ENCODE results near the gene STXBP6.

The STXBP6 gene

GRCh38 chr14:24992624-24993360 is 57.2 kb downstream of the STXBP6 start:
- H3K4me3 Mint-ChIP-seq, result no peak overlapping the region
- H3K27me3 Mint-ChIP-seq, result peaks cover 5% of the 10 kb centered on the region
- H3K4me1 Mint-ChIP-seq, result no peaks in the 10 kb centered on the region
- DNase-seq (no peak), ATAC-seq (no peak)
- no peak overlapping the region for H3K27ac Mint-ChIP-seq
- no peaks in the 10 kb centered on the region for H3K9me3 Mint-ChIP-seq
- H3K36me3 Mint-ChIP-seq (ENCODE audit: low read depth), result no peaks in the 10 kb centered on the region

GRCh38 chr14:24991821-24992220 is 58.1 kb downstream of the STXBP6 start:
- Mint-ChIP-seq H3K4me3 (no peak overlapping the region), H3K27ac (no peak overlapping the region), H3K4me1 (no peaks in the 10 kb centered on the region), H3K9me3 (no peaks in the 10 kb centered on the region), H3K27me3 (peaks cover 5% of the 10 kb centered on the region), H3K36me3 (ENCODE audit: low read depth) (no peaks in the 10 kb centered on the region)
- DNase-seq (no peak), ATAC-seq (no peak)

- H3K4me1 Mint-ChIP-seq, result no peaks in the 10 kb centered on the region
- H3K27me3 Mint-ChIP-seq, result peaks cover 4% of the 10 kb centered on the region
- H3K9me3 Mint-ChIP-seq, result no peaks in the 10 kb centered on the region
Observed at GRCh38 chr14:24991288-24991687, 58.7 kb downstream of the STXBP6 start.

GRCh38 chr14:24990773-24991172 is 59.2 kb downstream of the STXBP6 start:
- H3K27me3 Mint-ChIP-seq, result peaks cover 4% of the 10 kb centered on the region
- H3K4me1 Mint-ChIP-seq, result no peaks in the 10 kb centered on the region
- no peak for ATAC-seq
- H3K27ac Mint-ChIP-seq, result no peak overlapping the region
- H3K36me3 Mint-ChIP-seq (ENCODE audit: low read depth), result no peaks in the 10 kb centered on the region
- no peak overlapping the region for H3K4me3 Mint-ChIP-seq
- DNase-seq, result no peak
- no peaks in the 10 kb centered on the region for H3K9me3 Mint-ChIP-seq

More at GRCh38 chr14:24991288-24991687, 58.7 kb downstream of the STXBP6 start:
- no peak overlapping the region for H3K4me3 Mint-ChIP-seq
- H3K27ac Mint-ChIP-seq, result no peak overlapping the region
- no peaks in the 10 kb centered on the region for H3K36me3 Mint-ChIP-seq (ENCODE audit: low read depth)
- DNase-seq (no peak), ATAC-seq (no peak)

GRCh38 chr14:24990050-24990449 is 59.9 kb downstream of the STXBP6 start:
- H3K27ac Mint-ChIP-seq, result no peak overlapping the region
- peaks cover 6% of the 10 kb centered on the region for H3K27me3 Mint-ChIP-seq
- ATAC-seq (no peak), DNase-seq (no peak)
- no peaks in the 10 kb centered on the region for H3K36me3 Mint-ChIP-seq (ENCODE audit: low read depth)
- no peak overlapping the region for H3K4me3 Mint-ChIP-seq
- no peaks in the 10 kb centered on the region for H3K9me3 Mint-ChIP-seq
- H3K4me1 Mint-ChIP-seq, result no peaks in the 10 kb centered on the region

GRCh38 chr14:24988760-24989159 is 61.2 kb downstream of the STXBP6 start:
- Mint-ChIP-seq H3K4me1 (no peaks in the 10 kb centered on the region), H3K27ac (no peak overlapping the region), H3K36me3 (ENCODE audit: low read depth) (no peaks in the 10 kb centered on the region), H3K9me3 (no peaks in the 10 kb centered on the region), H3K4me3 (no peak overlapping the region), H3K27me3 (peaks cover 6% of the 10 kb centered on the region)
- DNase-seq (no peak), ATAC-seq (no peak)

- H3K27ac Mint-ChIP-seq, result no peak overlapping the region
- no peaks in the 10 kb centered on the region for H3K9me3 Mint-ChIP-seq
- no peak overlapping the region for H3K4me3 Mint-ChIP-seq
- no peak for ATAC-seq
- DNase-seq, result no peak
- H3K4me1 Mint-ChIP-seq, result no peaks in the 10 kb centered on the region
- peaks cover 6% of the 10 kb centered on the region for H3K27me3 Mint-ChIP-seq
- H3K36me3 Mint-ChIP-seq (ENCODE audit: low read depth), result no peaks in the 10 kb centered on the region
Observed at GRCh38 chr14:24986206-24986893, 63.6 kb downstream of the STXBP6 start.

GRCh38 chr14:24984846-24985589 is 64.9 kb downstream of the STXBP6 start:
- Mint-ChIP-seq H3K4me1 (no peaks in the 10 kb centered on the region), H3K9me3 (no peaks in the 10 kb centered on the region), H3K27me3 (peaks cover 6% of the 10 kb centered on the region), H3K36me3 (ENCODE audit: low read depth) (no peaks in the 10 kb centered on the region), H3K27ac (no peak overlapping the region), H3K4me3 (no peak overlapping the region)
- no peak for ATAC-seq
- DNase-seq, result no peak

GRCh38 chr14:24982472-24983155 is 67.3 kb downstream of the STXBP6 start:
- Mint-ChIP-seq H3K9me3 (no peaks in the 10 kb centered on the region), H3K27me3 (peaks cover 4% of the 10 kb centered on the region), H3K36me3 (ENCODE audit: low read depth) (no peaks in the 10 kb centered on the region), H3K4me1 (no peaks in the 10 kb centered on the region), H3K4me3 (no peak overlapping the region), H3K27ac (no peak overlapping the region)
- DNase-seq (no peak), ATAC-seq (no peak)

GRCh38 chr14:24979725-24980239 is 70.2 kb downstream of the STXBP6 start:
- ATAC-seq, result no peak

GRCh38 chr14:24978862-24979724 is 70.9 kb downstream of the STXBP6 start:
- no peak for ATAC-seq
- DNase-seq, result no peak
- no peak overlapping the region for H3K27ac Mint-ChIP-seq
- peaks cover 4% of the 10 kb centered on the region for H3K27me3 Mint-ChIP-seq
- H3K9me3 Mint-ChIP-seq, result no peaks in the 10 kb centered on the region
- H3K4me1 Mint-ChIP-seq, result no peaks in the 10 kb centered on the region
- H3K4me3 Mint-ChIP-seq, result no peak overlapping the region
- no peaks in the 10 kb centered on the region for H3K36me3 Mint-ChIP-seq (ENCODE audit: low read depth)

More at GRCh38 chr14:24979725-24980239, 70.2 kb downstream of the STXBP6 start:
- H3K36me3 Mint-ChIP-seq (ENCODE audit: low read depth), result no peaks in the 10 kb centered on the region
- no peak overlapping the region for H3K27ac Mint-ChIP-seq
- H3K4me1 Mint-ChIP-seq, result no peaks in the 10 kb centered on the region
- no peak overlapping the region for H3K4me3 Mint-ChIP-seq
- no peaks in the 10 kb centered on the region for H3K9me3 Mint-ChIP-seq
- peaks cover 2% of the 10 kb centered on the region for H3K27me3 Mint-ChIP-seq
- DNase-seq, result no peak

- Mint-ChIP-seq H3K36me3 (ENCODE audit: low read depth) (no peaks in the 10 kb centered on the region), H3K4me1 (no peaks in the 10 kb centered on the region), H3K4me3 (no peak overlapping the region), H3K27me3 (peaks cover 7% of the 10 kb centered on the region), H3K9me3 (no peaks in the 10 kb centered on the region), H3K27ac (no peak overlapping the region)
- DNase-seq (no peak), ATAC-seq (no peak)
Observed at GRCh38 chr14:24976602-24977001, 73.3 kb downstream of the STXBP6 start.

GRCh38 chr14:24975393-24975792 is 74.6 kb downstream of the STXBP6 start:
- no peak overlapping the region for H3K4me3 Mint-ChIP-seq
- peaks cover 7% of the 10 kb centered on the region for H3K27me3 Mint-ChIP-seq
- H3K27ac Mint-ChIP-seq, result no peak overlapping the region
- ATAC-seq (no peak), DNase-seq (no peak)
- H3K36me3 Mint-ChIP-seq (ENCODE audit: low read depth), result no peaks in the 10 kb centered on the region
- no peaks in the 10 kb centered on the region for H3K9me3 Mint-ChIP-seq
- H3K4me1 Mint-ChIP-seq, result no peaks in the 10 kb centered on the region

All from activated naive CD8-positive, alpha-beta T cell treated with anti-CD3 and anti-CD28 coated beads, Interleukin-2, amount 50 U/mL, for 24 hours (primary cell).